Stimulated activated CD4-positive, alpha-beta T cell treated with anti-CD3 and anti-CD28 coated beads, Interleukin-12 subunit alpha, Interleukin-12 subunit beta, amount 100 ng/mL, for 48 hours (primary cell): ENCODE results near the gene UGP2.

Experiments used
- DNase-seq, 3 donors: peaks; one replicate each; pipeline ENCODE4 v3.0.0-alpha.2; 2020; ENCODE audit warnings: low read depth in 2 of 3, low spot score in 1 of 3

Gene UGP2

DNA sequence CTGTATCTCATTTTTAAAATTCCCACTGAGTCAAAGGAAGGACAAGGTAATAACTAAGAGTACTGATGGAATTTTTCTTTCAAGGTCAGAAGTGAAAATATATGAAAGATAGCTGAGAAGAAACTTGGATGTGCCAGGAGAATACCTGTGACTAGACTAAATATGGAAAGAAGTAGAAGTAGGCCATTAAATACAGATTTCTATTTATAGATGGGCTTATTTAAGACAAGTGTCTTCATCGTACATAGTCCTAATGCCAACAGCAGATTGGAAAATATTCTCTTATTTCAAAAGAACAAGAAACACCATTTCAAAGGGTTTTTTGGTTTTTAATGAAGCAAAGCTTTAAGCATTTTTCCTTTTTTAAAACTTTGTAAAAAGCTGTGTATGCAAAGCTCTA is 22.0 kb downstream of the UGP2 start:
- DNase-seq, result no peak

DNA sequence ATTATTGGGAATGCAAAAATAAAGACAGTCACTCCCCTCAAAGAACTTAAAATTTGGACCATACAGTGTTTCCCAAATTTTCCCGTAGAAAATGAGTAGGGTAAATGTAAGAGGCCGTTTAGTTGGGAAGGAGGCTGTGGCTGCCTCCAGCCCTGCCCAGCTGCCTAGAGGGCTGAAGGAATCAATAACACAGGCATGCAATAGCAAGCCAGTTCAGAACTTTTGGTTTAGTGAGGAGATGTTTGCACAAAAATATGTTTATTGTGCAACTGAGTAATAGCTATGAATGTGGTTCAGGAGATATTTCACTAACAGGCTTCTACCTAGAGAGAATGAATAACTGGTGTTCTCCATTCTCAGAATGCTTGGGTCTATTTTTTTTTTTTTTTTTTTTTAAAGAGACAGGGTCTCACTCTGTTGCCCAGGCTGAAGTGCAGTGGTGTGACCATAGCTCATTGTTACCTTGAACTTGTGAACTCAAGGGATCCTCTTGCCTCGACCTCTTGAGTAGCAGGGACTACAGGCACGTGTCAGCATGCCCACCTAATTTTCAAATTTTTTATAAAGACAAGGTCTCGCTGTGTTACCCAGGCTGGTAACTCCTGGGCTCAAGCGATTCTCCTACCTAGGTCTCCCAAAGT is 23.6 kb downstream of the UGP2 start:
- DNase-seq, result no peak

GRCh38 chr2:63866009-63866709 is 24.5 kb downstream of the UGP2 start:
- no peak for DNase-seq

DNA sequence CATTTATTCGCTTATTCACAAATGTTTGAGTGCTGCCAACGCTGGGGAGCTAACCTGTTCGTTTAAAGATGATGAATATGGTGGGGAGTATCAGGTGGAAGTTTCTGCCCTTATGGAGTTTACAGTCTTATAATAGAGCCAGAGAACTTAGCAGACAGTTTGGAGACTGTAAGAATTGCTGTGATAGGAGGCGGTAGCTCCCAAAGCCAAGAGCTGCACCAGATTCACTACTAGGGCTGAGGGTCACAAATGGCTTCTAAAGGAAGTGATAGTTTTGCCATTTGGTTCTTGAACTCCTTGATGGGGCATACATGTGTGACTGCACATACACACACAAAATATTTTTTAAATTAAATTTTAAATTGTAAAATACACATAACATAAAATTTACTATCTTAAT is 29.0 kb downstream of the UGP2 start:
- DNase-seq, result no peak

DNA sequence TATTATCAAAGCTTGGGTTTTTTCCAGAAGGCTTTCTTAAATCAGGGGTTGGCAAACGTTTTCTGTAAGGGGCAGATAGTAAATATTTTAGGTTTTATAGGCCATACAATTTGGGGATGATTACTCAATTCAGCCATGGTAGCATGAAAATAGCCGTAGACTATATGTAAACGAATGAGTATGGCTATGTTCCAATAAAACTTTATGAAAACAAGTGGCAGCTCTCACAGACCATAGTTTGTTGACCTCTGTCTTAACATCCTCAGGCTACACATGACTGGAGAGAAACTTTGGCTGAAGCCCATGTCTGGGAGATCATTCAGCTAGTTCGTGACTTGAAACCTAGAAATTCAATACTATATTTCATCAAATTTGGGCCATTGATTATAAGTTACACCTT is 30.2 kb downstream of the UGP2 start:
- DNase-seq, result no peak

DNA sequence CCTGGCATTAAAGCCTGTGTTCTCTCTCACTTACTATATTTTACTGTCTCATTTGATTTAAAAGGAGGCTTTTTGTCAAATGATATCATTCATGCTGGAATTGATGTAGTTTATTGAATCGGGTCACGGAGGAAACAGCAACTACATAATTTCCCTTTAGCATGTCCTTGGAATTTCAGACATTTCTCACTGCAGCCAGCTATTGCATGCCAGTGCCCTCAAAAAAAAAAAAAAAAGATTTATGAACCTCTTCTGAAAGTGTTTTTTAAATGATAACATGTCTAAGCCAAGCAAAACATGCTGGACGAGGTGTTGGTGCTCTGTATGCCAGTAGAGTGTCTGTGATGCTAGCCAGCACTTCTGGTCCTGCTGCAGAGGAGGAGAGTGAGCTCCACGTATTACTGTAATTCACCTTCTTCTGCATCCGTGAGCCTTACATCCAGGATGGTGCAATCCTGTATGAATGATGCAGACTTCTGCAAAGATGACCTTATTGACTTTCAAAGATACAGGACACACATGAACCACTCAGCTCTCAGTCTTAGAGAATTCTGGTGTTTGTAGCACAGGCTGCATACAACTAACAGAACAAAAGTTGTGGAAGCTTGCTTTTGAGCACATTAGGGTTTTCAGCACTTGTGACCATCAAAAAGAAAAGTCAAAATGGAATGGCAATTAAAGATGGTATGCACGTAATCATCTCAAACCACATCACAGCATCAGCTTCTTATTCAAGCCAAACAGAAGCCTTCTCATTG is 31.1 kb downstream of the UGP2 start:
- no peak for DNase-seq

DNA sequence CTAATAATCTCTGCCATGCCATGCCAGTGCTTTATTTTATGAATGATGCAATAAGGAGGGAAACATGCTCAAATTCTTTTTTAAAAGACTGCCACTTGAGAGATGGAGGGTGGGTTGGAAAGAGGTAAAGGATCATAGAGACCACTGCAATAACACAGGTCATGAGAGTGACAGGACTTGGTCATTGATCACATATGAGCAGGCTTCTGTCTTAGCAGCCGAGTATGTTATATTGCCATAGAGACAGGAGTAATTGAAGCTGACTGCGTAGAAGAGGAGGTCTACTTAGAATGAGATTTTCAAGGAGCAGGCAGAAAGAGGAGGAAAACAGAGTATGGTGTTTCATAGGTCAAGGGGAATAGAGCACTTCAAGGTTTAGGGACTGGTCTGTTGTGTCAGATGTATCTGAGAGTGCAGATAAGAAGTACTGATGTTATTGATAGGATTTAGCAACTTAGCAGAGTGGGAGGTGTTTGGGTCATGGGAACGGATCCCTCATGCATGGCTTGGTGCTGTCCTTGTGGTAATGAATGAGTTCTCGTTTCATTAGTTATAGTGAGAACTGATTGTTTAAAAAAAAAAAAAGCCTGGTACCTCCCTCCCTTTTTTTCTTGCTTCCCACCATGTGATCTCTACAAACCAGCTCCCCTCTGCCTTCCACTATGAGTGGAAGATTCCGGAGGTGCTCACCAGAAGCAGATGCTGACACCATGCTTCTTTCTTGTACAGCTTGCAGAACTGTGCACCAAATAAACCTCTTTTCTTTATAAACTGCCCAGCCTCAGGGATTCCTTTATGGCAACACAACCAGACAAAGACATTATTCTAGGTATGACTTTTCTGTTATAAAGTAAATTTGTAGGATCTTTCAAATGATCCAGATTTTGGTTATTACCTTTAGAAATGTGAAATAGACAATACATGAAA is 32.8 kb downstream of the UGP2 start:
- no peak for DNase-seq

DNA sequence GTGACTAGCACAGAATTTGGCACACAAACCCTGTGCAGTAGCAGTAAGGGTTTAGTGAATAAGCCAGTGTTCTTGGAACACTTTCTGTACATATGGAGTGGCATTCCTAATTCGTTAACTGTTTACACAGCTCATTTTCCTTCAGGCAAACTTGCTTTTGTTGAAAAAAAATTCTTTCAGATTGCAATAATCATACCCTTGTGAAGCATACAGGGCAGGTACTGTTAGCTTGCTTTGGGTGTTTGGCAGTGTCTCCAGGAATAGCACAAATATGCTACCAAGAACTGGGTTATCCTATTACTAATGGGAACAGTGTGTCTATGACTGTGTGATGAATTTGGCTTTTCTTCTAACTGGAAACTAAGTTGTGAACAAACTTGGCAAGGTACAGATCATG is 33.4 kb downstream of the UGP2 start:
- DNase-seq, result no peak

GRCh38 chr2:63875559-63876245 is 34.0 kb downstream of the UGP2 start:
- DNase-seq, result no peak

- DNase-seq, result no peak
These were observed 34.6 kb downstream of the UGP2 start for GRCh38 chr2:63876311-63876710.

GRCh38 chr2:63878486-63878885 is 36.8 kb downstream of the UGP2 start:
- no peak for DNase-seq

DNA sequence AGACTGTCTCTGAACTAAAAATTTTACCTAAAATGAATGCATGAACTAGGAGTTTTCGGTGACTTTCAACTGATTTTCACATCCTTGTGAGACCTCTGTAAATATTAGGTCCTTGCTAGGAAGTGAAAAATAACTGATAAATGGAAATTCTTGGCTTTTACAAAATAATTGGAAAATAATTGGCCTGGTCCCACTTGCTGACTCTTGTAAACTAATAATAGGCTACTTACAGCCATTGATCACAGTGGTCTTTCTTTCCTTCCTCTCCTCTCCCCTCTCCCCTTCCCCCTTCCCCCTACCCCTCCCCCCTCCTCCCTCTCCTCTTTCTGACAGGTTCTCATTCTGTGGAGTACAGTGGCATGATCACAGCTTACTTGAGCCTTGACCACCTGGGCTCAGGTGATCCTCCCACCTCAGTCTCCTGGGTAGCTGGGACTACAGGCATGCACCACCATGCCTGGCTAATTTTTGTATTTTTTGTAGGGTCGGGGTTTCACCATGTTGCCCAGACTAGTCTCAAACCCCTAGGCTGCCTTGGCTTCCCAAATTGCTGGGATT is 38.3 kb downstream of the UGP2 start:
- no peak for DNase-seq

DNA sequence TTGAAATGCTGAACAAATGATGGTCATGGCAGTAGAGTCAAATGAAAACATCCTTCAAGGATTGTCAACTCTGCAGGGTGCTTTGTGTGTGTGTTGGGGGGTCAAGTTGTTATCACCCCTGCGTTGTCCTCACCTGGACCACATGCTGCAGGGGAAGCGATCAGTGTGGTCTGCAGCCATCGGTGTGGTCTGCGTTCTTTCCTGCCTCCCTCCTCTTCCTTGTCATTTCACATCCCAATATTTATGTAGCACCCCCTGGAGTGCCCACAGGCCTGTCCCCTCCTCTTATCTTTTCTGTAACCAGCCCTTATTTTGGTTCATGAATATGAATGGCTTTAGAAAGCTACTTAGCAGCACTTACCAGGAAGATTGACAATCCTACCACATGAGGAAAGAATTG is 38.9 kb downstream of the UGP2 start:
- no peak for DNase-seq

DNA sequence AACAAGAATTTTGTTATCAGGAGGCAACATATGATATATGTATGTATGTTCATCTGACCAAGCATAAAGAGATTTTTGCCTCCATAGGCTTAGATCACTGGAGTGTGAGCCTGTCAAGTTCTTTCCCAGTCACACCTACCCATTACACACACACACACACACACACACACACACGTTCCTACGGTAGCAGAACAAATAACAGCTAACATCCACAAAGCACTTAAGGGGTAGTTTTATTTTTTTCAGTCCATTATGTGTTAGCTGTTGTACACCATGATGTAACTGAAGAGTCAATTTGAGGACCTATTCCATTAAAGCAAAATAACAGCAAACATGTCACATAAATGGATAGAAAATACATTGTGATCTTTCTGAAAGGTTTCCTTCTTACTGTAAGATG is 39.5 kb downstream of the UGP2 start:
- no peak for DNase-seq

DNA sequence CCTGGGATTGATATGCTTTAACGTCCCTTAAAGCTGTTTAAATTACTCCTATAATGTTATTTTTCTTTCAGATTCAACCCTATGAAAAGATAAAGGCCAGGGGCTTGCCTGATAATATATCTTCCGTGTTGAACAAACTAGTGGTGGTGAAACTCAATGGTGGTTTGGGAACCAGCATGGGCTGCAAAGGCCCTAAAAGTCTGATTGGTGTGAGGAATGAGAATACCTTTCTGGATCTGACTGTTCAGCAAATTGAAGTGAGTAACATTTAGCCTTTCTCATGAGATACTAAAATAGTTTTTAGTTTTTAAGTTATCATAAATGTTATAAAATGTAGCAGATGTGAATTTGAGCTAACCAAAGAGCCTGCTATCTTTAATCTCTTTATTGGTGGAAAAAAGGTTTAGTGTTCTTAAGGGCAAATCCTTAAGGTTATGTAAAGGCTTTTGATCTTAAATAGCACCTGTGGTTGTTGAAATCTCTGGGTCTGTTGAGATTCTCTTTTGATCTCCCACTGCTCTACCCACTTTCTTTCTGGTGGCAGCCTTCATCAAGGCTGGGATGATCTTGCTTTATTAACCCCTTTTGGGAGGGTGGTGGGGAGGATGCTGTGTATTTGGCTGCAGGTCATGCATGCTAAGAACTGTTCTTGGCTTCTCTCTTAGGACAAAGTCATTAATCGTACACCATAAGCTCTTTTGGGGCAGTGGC is 40.9 kb downstream of the UGP2 start:
- no peak for DNase-seq

DNA sequence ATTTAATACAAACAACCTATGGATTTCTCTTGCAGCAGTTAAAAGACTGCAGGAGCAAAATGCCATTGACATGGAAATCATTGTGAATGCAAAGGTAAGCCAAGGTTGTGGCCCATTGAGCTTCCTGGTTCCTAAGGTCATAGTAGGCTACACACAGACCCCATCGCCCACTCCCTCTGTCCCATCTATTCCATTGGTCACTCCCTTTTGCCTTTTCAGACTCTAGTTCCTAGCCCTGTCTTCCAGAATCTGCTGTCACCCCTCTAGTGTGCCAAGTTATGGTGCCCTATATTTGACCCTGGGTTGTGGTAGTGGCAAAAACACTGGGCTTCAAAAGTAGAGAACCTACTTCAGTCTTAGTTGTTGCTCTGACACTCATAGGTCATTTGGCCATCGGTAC is 44.7 kb downstream of the UGP2 start:
- DNase-seq, result no peak

GRCh38 chr2:63888053-63888452 is 46.4 kb downstream of the UGP2 start:
- DNase-seq, result no peak

DNA sequence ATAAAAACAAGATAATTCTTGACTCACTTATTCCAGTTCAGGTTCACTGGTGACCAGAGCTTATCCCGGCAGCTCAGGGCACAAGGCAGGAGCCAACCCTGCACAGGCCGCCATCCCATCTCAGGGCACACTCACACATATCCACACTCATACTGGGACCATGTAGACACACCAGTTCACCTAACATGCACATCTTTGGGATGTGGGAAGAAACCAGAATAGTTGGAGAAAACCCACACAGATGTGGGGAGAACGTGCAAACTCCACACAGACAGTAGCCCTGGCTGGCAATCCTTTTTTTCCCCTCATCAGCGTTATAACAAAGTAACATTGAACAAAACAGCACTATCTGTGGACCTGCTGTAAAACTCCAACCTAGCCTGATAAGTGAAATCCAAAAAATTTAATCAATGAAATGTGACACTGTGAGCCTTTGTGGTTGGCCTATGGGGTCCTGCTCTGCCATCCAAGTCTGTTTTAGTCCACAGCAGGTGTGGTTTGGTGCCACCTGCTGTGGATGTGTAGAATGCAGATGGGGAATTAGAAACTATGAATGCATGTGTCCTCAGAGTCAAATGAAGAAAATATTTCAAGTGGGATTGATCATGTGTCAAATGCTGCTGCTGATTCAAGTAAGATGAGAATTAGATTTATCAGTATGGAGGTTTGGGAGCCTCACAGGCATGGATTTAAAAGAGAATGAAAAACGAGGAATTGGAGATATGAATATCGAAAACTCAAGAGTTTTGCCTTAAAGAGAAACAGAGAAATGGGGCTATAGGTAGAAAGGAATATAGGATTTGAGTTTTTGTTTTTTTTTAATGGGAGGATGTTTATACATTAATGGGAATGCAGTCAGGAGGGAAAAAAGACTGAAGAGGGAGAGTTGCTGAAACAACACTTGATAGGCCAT is 47.0 kb downstream of the UGP2 start:
- peak in 2 of 3 donors; percentile 19 to 23 for DNase-seq

DNA sequence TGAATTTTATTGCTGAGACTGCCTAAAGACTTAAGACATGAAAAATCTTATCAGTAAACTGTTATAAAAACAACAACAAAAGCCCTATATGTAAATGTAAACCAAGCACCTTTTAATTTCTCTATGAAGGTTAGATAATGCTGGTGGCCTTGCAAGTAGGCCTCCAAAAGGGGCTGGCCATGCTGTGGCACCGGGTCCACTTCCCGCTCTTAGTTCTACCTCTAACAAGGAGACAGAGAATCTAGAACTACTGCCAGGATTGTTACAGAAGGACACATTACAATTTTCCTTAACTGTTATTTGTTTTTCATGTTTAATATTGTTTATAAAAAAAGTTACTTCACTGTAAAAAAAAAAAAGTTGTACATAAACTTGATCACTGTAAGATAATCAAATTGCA is 49.0 kb downstream of the UGP2 start:
- no peak for DNase-seq
